WTC11 (cell line): ENCODE results near the gene FCRL6.

Source experiments
- NR1H2 ChIP-seq: sonication (generic); formaldehyde crosslinking; IDR thresholded peaks from 2 replicates; pipeline ENCODE4 v1.9.0; 2021; ENCODE audit warnings: mild to moderate bottlenecking, moderate library complexity, missing genetic modification reagents
- TF ChIP-seq, protein P1 (sequence below): sonication (generic); formaldehyde crosslinking; IDR thresholded peaks from 2 replicates; pipeline ENCODE4 v1.8.0; 2023; ENCODE audit warnings: mild to moderate bottlenecking, missing genetic modification reagents
- TF ChIP-seq, protein P2 (sequence below): sonication (generic); formaldehyde crosslinking; IDR thresholded peaks from 2 replicates; pipeline ENCODE4 v1.8.1; 2022; ENCODE audit warnings: low read depth, mild to moderate bottlenecking, moderate library complexity, missing genetic modification reagents, borderline replicate concordance
- TF ChIP-seq, protein P3 (sequence below): fragments of 200-600 bp; IDR thresholded peaks from 2 replicates; pipeline ENCODE4 v1.8.0; 2022; ENCODE audit warnings: antibody characterized with exemption
- TF ChIP-seq, protein P4 (sequence below): sonication (generic); formaldehyde crosslinking; IDR thresholded peaks from 2 replicates; pipeline ENCODE4 v1.8.1; 2023; ENCODE audit warnings: mild to moderate bottlenecking, missing genetic modification reagents, borderline replicate concordance

DNA sequence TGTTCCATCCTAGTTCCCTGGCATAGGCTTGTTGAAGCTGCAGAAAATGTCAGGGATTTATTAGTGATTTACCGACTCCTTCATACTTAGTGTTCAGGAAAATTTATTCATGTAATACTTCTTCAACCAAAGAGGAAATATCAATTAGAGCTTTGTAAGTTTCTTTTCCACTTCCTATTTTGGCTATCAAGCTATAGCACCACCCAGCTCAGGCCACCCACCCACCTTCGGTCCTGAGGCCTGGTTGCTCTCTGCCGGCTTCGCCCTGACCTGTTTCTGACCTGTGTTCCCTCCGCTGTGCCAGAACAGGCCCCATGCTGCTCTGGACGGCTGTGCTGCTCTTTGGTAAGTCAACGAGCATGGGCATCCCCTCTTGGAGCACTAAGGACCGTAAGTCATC lies at the start of gene FCRL6:
- TF ChIP-seq, protein P1, sequence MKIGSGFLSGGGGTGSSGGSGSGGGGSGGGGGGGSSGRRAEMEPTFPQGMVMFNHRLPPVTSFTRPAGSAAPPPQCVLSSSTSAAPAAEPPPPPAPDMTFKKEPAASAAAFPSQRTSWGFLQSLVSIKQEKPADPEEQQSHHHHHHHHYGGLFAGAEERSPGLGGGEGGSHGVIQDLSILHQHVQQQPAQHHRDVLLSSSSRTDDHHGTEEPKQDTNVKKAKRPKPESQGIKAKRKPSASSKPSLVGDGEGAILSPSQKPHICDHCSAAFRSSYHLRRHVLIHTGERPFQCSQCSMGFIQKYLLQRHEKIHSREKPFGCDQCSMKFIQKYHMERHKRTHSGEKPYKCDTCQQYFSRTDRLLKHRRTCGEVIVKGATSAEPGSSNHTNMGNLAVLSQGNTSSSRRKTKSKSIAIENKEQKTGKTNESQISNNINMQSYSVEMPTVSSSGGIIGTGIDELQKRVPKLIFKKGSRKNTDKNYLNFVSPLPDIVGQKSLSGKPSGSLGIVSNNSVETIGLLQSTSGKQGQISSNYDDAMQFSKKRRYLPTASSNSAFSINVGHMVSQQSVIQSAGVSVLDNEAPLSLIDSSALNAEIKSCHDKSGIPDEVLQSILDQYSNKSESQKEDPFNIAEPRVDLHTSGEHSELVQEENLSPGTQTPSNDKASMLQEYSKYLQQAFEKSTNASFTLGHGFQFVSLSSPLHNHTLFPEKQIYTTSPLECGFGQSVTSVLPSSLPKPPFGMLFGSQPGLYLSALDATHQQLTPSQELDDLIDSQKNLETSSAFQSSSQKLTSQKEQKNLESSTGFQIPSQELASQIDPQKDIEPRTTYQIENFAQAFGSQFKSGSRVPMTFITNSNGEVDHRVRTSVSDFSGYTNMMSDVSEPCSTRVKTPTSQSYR, result no peak
- TF ChIP-seq, protein P2, sequence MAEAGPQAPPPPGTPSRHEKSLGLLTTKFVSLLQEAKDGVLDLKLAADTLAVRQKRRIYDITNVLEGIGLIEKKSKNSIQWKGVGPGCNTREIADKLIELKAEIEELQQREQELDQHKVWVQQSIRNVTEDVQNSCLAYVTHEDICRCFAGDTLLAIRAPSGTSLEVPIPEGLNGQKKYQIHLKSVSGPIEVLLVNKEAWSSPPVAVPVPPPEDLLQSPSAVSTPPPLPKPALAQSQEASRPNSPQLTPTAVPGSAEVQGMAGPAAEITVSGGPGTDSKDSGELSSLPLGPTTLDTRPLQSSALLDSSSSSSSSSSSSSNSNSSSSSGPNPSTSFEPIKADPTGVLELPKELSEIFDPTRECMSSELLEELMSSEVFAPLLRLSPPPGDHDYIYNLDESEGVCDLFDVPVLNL (CRISPR knock-in tag), result no peak
- TF ChIP-seq, protein P3, sequence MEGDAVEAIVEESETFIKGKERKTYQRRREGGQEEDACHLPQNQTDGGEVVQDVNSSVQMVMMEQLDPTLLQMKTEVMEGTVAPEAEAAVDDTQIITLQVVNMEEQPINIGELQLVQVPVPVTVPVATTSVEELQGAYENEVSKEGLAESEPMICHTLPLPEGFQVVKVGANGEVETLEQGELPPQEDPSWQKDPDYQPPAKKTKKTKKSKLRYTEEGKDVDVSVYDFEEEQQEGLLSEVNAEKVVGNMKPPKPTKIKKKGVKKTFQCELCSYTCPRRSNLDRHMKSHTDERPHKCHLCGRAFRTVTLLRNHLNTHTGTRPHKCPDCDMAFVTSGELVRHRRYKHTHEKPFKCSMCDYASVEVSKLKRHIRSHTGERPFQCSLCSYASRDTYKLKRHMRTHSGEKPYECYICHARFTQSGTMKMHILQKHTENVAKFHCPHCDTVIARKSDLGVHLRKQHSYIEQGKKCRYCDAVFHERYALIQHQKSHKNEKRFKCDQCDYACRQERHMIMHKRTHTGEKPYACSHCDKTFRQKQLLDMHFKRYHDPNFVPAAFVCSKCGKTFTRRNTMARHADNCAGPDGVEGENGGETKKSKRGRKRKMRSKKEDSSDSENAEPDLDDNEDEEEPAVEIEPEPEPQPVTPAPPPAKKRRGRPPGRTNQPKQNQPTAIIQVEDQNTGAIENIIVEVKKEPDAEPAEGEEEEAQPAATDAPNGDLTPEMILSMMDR, result no peak
- no peak for TF ChIP-seq NR1H2 (CRISPR knock-in tag)
- TF ChIP-seq, protein P4, sequence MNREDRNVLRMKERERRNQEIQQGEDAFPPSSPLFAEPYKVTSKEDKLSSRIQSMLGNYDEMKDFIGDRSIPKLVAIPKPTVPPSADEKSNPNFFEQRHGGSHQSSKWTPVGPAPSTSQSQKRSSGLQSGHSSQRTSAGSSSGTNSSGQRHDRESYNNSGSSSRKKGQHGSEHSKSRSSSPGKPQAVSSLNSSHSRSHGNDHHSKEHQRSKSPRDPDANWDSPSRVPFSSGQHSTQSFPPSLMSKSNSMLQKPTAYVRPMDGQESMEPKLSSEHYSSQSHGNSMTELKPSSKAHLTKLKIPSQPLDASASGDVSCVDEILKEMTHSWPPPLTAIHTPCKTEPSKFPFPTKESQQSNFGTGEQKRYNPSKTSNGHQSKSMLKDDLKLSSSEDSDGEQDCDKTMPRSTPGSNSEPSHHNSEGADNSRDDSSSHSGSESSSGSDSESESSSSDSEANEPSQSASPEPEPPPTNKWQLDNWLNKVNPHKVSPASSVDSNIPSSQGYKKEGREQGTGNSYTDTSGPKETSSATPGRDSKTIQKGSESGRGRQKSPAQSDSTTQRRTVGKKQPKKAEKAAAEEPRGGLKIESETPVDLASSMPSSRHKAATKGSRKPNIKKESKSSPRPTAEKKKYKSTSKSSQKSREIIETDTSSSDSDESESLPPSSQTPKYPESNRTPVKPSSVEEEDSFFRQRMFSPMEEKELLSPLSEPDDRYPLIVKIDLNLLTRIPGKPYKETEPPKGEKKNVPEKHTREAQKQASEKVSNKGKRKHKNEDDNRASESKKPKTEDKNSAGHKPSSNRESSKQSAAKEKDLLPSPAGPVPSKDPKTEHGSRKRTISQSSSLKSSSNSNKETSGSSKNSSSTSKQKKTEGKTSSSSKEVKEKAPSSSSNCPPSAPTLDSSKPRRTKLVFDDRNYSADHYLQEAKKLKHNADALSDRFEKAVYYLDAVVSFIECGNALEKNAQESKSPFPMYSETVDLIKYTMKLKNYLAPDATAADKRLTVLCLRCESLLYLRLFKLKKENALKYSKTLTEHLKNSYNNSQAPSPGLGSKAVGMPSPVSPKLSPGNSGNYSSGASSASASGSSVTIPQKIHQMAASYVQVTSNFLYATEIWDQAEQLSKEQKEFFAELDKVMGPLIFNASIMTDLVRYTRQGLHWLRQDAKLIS (CRISPR knock-in tag), result no peak
